ENCODE data around the gene TPM4. TPM values are rescaled to one million over a fixed set of nuclear protein-coding genes. Genes with fewer than 3 reads are reported as not detected.
A peak's percentile ranks its signal among the peaks of the same experiment; 100 is the strongest.

The TPM4 gene
- total RNA-seq, 1 experiment from 2014 or later, result 76.7 TPM

- Histone ChIP-seq H2AFZ (ENCODE audit: low read length) (no peak overlapping the region), H3K27me3 (ENCODE audit: low read length) (no peaks in the 10 kb centered on the region), H3K27ac (ENCODE audit: low read length) (no peak overlapping the region), H3K4me3 (ENCODE audit: low read length) (no peak overlapping the region), H4K20me1 (ENCODE audit: insufficient read depth, low read depth, low read length) (no peaks in the 10 kb centered on the region), H3K9me3 (ENCODE audit: low read length) (no peaks in the 10 kb centered on the region), H3K4me2 (ENCODE audit: low read depth, low read length, poor library complexity, severe bottlenecking) (no peak overlapping the region), H3K36me3 (ENCODE audit: insufficient read depth, low read length) (no peaks in the 10 kb centered on the region), H3K9ac (ENCODE audit: low read length) (no peak overlapping the region), H3K4me1 (ENCODE audit: low read length) (peaks cover 49% of the 10 kb centered on the region), H3K9me2 (replicated peaks; ENCODE audit: insufficient read depth, low read length) (no peaks in the 10 kb centered on the region), H3K79me2 (ENCODE audit: low read length) (peaks cover 15% of the 10 kb centered on the region)
- DNase-seq, result peak; percentile 72
Observed at GRCh38 chr19:16141043-16141442, 64.7 kb downstream of the TPM4 start.

DNA sequence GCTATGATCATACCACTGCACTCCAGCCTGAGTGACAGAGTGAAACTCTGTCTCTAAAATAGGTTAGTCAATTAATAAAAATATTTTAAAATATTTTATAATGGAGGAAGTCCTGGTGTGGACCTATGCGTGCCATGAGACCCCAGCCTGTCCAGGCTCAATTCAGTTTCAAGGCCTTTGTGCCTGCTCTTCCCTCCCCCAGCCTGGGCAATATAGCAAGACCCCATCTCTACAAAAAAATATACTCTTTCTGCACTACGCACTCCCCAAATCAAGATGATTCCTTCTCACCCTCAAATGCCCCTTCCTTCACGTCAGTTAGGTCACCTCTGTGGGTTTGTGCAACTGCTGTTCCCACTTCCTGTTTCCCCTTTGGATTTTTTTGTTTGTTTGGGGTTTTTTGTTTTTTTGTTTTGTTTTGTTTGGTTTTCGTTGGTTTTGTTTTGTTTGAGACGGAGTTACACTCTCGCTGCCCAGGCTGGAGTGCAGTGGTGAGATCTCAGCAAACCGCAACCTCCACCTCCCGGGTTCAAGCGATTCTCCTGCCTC is 65.8 kb downstream of the TPM4 start:
- H3K4me2 ChIP-seq (ENCODE audit: low read depth, low read length, poor library complexity, severe bottlenecking), result no peak overlapping the region
- no peaks in the 10 kb centered on the region for H3K9me3 ChIP-seq (ENCODE audit: low read length)
- no peak overlapping the region for H3K27ac ChIP-seq (ENCODE audit: low read length)
- DNase-seq, result no peak
- peaks cover 20% of the 10 kb centered on the region for H3K79me2 ChIP-seq (ENCODE audit: low read length)
- no peaks in the 10 kb centered on the region for H3K36me3 ChIP-seq (ENCODE audit: insufficient read depth, low read length)
- H4K20me1 ChIP-seq (ENCODE audit: insufficient read depth, low read depth, low read length), result no peaks in the 10 kb centered on the region
- no peak overlapping the region for H3K4me3 ChIP-seq (ENCODE audit: low read length)
- H3K9me2 ChIP-seq (replicated peaks; ENCODE audit: insufficient read depth, low read length), result no peaks in the 10 kb centered on the region
- peaks cover 43% of the 10 kb centered on the region for H3K4me1 ChIP-seq (ENCODE audit: low read length)
- no peak overlapping the region for H2AFZ ChIP-seq (ENCODE audit: low read length)
- no peak overlapping the region for H3K9ac ChIP-seq (ENCODE audit: low read length)
- H3K27me3 ChIP-seq (ENCODE audit: low read length), result no peaks in the 10 kb centered on the region

DNA sequence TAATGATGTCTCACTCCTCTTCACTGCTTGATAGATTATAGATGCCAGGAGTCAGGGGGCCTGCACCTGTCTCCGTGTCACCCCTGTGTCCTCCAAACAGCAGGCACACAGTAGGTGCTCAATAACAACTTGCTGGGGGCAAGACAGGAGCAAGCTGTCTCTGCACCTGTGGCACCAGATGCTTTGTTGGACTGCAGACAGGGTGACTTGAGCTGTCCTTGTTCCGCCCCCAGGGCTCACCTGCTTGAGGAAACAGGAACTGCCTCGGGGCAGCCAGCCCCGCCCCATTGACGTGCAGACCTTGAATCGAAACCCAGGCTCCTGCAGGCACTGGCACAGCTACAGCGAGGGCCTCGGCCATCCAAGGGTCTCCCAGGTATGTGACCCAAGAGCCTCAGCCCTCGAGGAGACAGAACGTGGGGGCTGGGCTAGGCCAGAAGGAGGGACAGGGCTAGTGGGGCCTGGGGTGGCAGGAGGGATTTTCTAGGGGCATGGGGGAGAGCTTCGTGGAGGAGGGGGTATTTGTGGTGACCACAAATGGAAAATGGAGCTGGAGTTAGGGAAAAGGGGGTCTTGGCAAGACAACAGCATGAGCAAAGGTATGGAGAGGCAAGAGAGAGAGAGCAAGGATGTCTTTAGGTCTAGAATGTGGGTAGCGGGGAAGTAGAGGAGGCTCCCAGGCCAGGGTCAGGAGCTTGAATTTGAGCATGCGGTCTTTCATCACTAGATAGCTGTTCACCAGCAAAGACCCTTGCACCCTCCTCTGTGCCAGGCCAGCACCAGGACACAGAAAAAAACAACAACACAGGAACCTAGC is 67.3 kb downstream of the TPM4 start, which contains the start of gene HSH2D:
Gene HSH2D, plus strand, starts transcription at position 287 of the 817 bp plus-strand sequence. CDS start 5,066 bp downstream, outside the sequence.
- H2AFZ ChIP-seq (ENCODE audit: low read length), result peak within 1 kb of the TSS; percentile 77
- H3K36me3 ChIP-seq (ENCODE audit: insufficient read depth, low read length), result no peaks in the 10 kb centered on the region
- no peaks in the 10 kb centered on the region for H3K9me2 ChIP-seq (replicated peaks; ENCODE audit: insufficient read depth, low read length)
- peak within 1 kb of the TSS; percentile 93 for H3K4me2 ChIP-seq (ENCODE audit: low read depth, low read length, poor library complexity, severe bottlenecking)
- peak within 1 kb of the TSS; percentile 82 for H3K4me3 ChIP-seq (ENCODE audit: low read length)
- no peaks in the 10 kb centered on the region for H3K27me3 ChIP-seq (ENCODE audit: low read length)
- H3K9ac ChIP-seq (ENCODE audit: low read length), result peak within 1 kb of the TSS; percentile 85
- peak within 1 kb of the TSS; percentile 59 for H3K27ac ChIP-seq (ENCODE audit: low read length)
- H3K4me1 ChIP-seq (ENCODE audit: low read length), result peaks cover 43% of the 10 kb centered on the region
- H3K9me3 ChIP-seq (ENCODE audit: low read length), result no peaks in the 10 kb centered on the region
- no peaks in the 10 kb centered on the region for H4K20me1 ChIP-seq (ENCODE audit: insufficient read depth, low read depth, low read length)
- peaks cover 20% of the 10 kb centered on the region for H3K79me2 ChIP-seq (ENCODE audit: low read length)
- DNase-seq, result peak; percentile 92

- Histone ChIP-seq H4K20me1 (ENCODE audit: insufficient read depth, low read depth, low read length) (no peaks in the 10 kb centered on the region), H3K4me1 (ENCODE audit: low read length) (peaks cover 43% of the 10 kb centered on the region), H3K9ac (ENCODE audit: low read length) (peak overlapping the region; percentile 85), H2AFZ (ENCODE audit: low read length) (peak overlapping the region; percentile 71; the same call in 1 of the 2 replicates), H3K9me3 (ENCODE audit: low read length) (no peaks in the 10 kb centered on the region), H3K4me3 (ENCODE audit: low read length) (peak overlapping the region; percentile 82), H3K9me2 (replicated peaks; ENCODE audit: insufficient read depth, low read length) (no peaks in the 10 kb centered on the region), H3K27ac (ENCODE audit: low read length) (peak overlapping the region; percentile 59), H3K27me3 (ENCODE audit: low read length) (no peaks in the 10 kb centered on the region), H3K4me2 (ENCODE audit: low read depth, low read length, poor library complexity, severe bottlenecking) (peak overlapping the region; percentile 93), H3K79me2 (ENCODE audit: low read length) (peaks cover 20% of the 10 kb centered on the region), H3K36me3 (ENCODE audit: insufficient read depth, low read length) (no peaks in the 10 kb centered on the region)
- DNase-seq, result no peak
Observed at GRCh38 chr19:16144216-16144581, 67.9 kb downstream of the TPM4 start.

DNA sequence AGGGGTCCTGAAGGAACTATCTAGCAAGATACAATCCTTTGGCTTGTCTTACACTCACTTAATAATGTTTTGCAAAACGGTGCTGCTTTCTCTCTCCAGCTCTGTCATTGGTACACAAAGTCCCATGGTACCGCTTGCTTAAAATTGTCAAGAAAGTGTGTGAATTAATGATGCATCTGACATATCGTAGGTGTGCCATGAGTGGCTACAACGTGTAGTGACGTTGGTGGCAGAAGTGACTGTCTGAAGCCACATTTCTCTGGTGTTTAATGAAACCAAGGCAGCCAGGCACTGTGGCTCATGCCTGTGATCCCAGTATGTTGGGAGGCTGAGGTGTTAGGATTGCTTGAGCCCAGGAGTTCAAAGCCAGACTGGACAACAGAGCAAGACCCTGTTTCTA is 69.8 kb downstream of the TPM4 start:
- Histone ChIP-seq H3K4me1 (ENCODE audit: low read length) (peaks cover 34% of the 10 kb centered on the region), H3K9me3 (ENCODE audit: low read length) (no peaks in the 10 kb centered on the region), H3K4me2 (ENCODE audit: low read depth, low read length, poor library complexity, severe bottlenecking) (no peak overlapping the region), H4K20me1 (ENCODE audit: insufficient read depth, low read depth, low read length) (no peaks in the 10 kb centered on the region), H2AFZ (ENCODE audit: low read length) (no peak overlapping the region), H3K4me3 (ENCODE audit: low read length) (no peak overlapping the region), H3K36me3 (ENCODE audit: insufficient read depth, low read length) (no peaks in the 10 kb centered on the region), H3K27me3 (ENCODE audit: low read length) (no peaks in the 10 kb centered on the region), H3K9me2 (replicated peaks; ENCODE audit: insufficient read depth, low read length) (no peaks in the 10 kb centered on the region), H3K9ac (ENCODE audit: low read length) (no peak overlapping the region), H3K27ac (ENCODE audit: low read length) (no peak overlapping the region), H3K79me2 (ENCODE audit: low read length) (peaks cover 20% of the 10 kb centered on the region)
- DNase-seq, result no peak

GRCh38 chr19:16148443-16149229 is 72.3 kb downstream of the TPM4 start:
- Histone ChIP-seq H3K4me1 (ENCODE audit: low read length) (peaks cover 22% of the 10 kb centered on the region), H3K4me2 (ENCODE audit: low read depth, low read length, poor library complexity, severe bottlenecking) (no peak overlapping the region), H3K79me2 (ENCODE audit: low read length) (peaks cover 20% of the 10 kb centered on the region), H3K9me3 (ENCODE audit: low read length) (no peaks in the 10 kb centered on the region), H3K9ac (ENCODE audit: low read length) (no peak overlapping the region), H4K20me1 (ENCODE audit: insufficient read depth, low read depth, low read length) (no peaks in the 10 kb centered on the region), H3K27ac (ENCODE audit: low read length) (no peak overlapping the region), H2AFZ (ENCODE audit: low read length) (no peak overlapping the region), H3K36me3 (ENCODE audit: insufficient read depth, low read length) (peaks cover 6% of the 10 kb centered on the region), H3K27me3 (ENCODE audit: low read length) (no peaks in the 10 kb centered on the region), H3K4me3 (ENCODE audit: low read length) (no peak overlapping the region), H3K9me2 (replicated peaks; ENCODE audit: insufficient read depth, low read length) (no peaks in the 10 kb centered on the region)
- DNase-seq, result no peak

Other genes starting within 250 kb of the TPM4 start
- not detected in 2 replicates for gene CYP4F2, start 178.4 kb upstream of the TPM4 start, total RNA-seq (2014; rRNA removed; shearing (Covaris generic); ENCODE audit: low replicate concordance)
- not detected in 2 replicates for gene CYP4F11, start 142.0 kb upstream of the TPM4 start, total RNA-seq (2014; rRNA removed; shearing (Covaris generic); ENCODE audit: low replicate concordance)
- not detected in 2 replicates for gene OR10H4, start 127.5 kb upstream of the TPM4 start, total RNA-seq (2014; rRNA removed; shearing (Covaris generic); ENCODE audit: low replicate concordance)
- 30.2 and 48.8 TPM in 2 replicates for gene RAB8A, start 35.4 kb downstream of the TPM4 start, total RNA-seq (2014; rRNA removed; shearing (Covaris generic); ENCODE audit: low replicate concordance)
- 22.7 and 27.4 TPM in 2 replicates for gene HSH2D, start 67.2 kb downstream of the TPM4 start, total RNA-seq (2014; rRNA removed; shearing (Covaris generic); ENCODE audit: low replicate concordance)
- not detected in 2 replicates for gene CIB3, start 97.0 kb downstream of the TPM4 start, total RNA-seq (2014; rRNA removed; shearing (Covaris generic); ENCODE audit: low replicate concordance)
- 55.7 and 92.2 TPM in 2 replicates for gene FAM32A, start 108.9 kb downstream of the TPM4 start, total RNA-seq (2014; rRNA removed; shearing (Covaris generic); ENCODE audit: low replicate concordance)
- gene AP1M1, start 121.4 kb downstream of the TPM4 start, total RNA-seq (2014; rRNA removed; shearing (Covaris generic); ENCODE audit: low replicate concordance), result 43.3 and 68.5 TPM in 2 replicates
- gene KLF2, start 248.3 kb downstream of the TPM4 start, total RNA-seq (2014; rRNA removed; shearing (Covaris generic); ENCODE audit: low replicate concordance), result 0.22 TPM in 1 of 2 replicates, not detected in the other

Measured in Karpas-422 (cell line).